Trophoblast cell (in vitro differentiated cells and primary cell): ENCODE data around the gene CEPT1.
A peak's percentile ranks its signal among the peaks of the same experiment; 100 is the strongest.

Source experiments
- DNase-seq, 2 donors: peaks; one replicate each; pipeline ENCODE4 v3.0.0-alpha.2; 2016
- H2AFZ ChIP-seq: 2 replicates; pipeline ENCODE4 v1.6.1; 2013; ENCODE audit warnings: low read length, moderate library complexity, mild to moderate bottlenecking; ENCODE audit not compliant: insufficient read depth, poor library complexity
- H2AK5ac ChIP-seq: 2 replicates; pipeline ENCODE4 v1.6.1; 2013; ENCODE audit warnings: mild to moderate bottlenecking, low read length
- H2BK120ac ChIP-seq: 2 replicates; pipeline ENCODE4 v1.6.1; 2013; ENCODE audit warnings: low read length, mild to moderate bottlenecking, moderate library complexity; ENCODE audit not compliant: insufficient read depth, poor library complexity
- H2BK12ac ChIP-seq: 2 replicates; pipeline ENCODE4 v1.6.1; 2013; ENCODE audit warnings: mild to moderate bottlenecking, low read length, moderate library complexity
- H2BK5ac ChIP-seq: 2 replicates; pipeline ENCODE4 v1.6.1; 2013; ENCODE audit warnings: low read length, low read depth, moderate library complexity, mild to moderate bottlenecking; ENCODE audit not compliant: poor library complexity
- H3K14ac ChIP-seq: 2 replicates; pipeline ENCODE4 v1.6.1; 2013; ENCODE audit warnings: mild to moderate bottlenecking, low read length
- H3K18ac ChIP-seq: 2 replicates; pipeline ENCODE4 v1.6.1; 2013; ENCODE audit warnings: mild to moderate bottlenecking, low read length
- H3K23ac ChIP-seq: 2 replicates; pipeline ENCODE4 v1.6.1; 2013; ENCODE audit warnings: low read length
- H3K27ac ChIP-seq: 2 replicates; pipeline ENCODE4 v1.5.1; 2013; ENCODE audit warnings: low read depth, mild to moderate bottlenecking, inconsistent platforms, low read length, moderate library complexity
- H3K27me3 ChIP-seq: 2 replicates; pipeline ENCODE4 v1.6.1; 2013; ENCODE audit warnings: inconsistent platforms, mild to moderate bottlenecking, low read length, moderate library complexity; ENCODE audit not compliant: insufficient read depth
- H3K36me3 ChIP-seq, 2 experiments: 1 replicate in 1 of 2; 2 replicates in 1 of 2; pipeline ENCODE4 v1.6.1; 2013; ENCODE audit warnings: low read length in 2 of 2, mild to moderate bottlenecking in 2 of 2, moderate library complexity in 1 of 2; ENCODE audit not compliant: insufficient read depth in 2 of 2, control insufficient read depth in 1 of 2
- H3K4ac ChIP-seq: 2 replicates; pipeline ENCODE4 v1.6.1; 2013; ENCODE audit warnings: low read depth, mild to moderate bottlenecking, low read length, moderate library complexity
- H3K4me1 ChIP-seq, 2 experiments: 1 replicate in 1 of 2; 2 replicates in 1 of 2; pipeline ENCODE4 v1.6.1; 2013; ENCODE audit warnings: low read length in 2 of 2, mild to moderate bottlenecking in 2 of 2, moderate library complexity in 1 of 2; ENCODE audit not compliant: insufficient read depth in 2 of 2, control insufficient read depth in 1 of 2
- H3K4me2 ChIP-seq: 2 replicates; pipeline ENCODE4 v1.6.1; 2013; ENCODE audit warnings: inconsistent platforms, mild to moderate bottlenecking, low read length, moderate library complexity
- H3K4me3 ChIP-seq: 2 replicates; pipeline ENCODE4 v1.5.1; 2013; ENCODE audit warnings: mild to moderate bottlenecking, low read depth, low read length, inconsistent platforms
- H3K79me1 ChIP-seq: one replicate; pipeline ENCODE4 v1.6.1; 2013; ENCODE audit warnings: low read length
- H3K79me2 ChIP-seq: 2 replicates; pipeline ENCODE4 v1.6.1; 2013; ENCODE audit warnings: low read length, mild to moderate bottlenecking; ENCODE audit not compliant: control insufficient read depth, insufficient read depth, poor library complexity
- H3K9ac ChIP-seq: 2 replicates; pipeline ENCODE4 v1.6.1; 2013; ENCODE audit warnings: mild to moderate bottlenecking, low read length
- H3K9me3 ChIP-seq: 2 replicates; pipeline ENCODE4 v1.6.1; 2013; ENCODE audit warnings: low read depth, mild to moderate bottlenecking, control low read depth, inconsistent platforms, low read length; ENCODE audit not compliant: insufficient read depth
- H4K12ac ChIP-seq: 2 replicates; pipeline ENCODE4 v1.6.1; 2013; ENCODE audit warnings: low read depth, mild to moderate bottlenecking, low read length, moderate library complexity
- H4K8ac ChIP-seq: 2 replicates; pipeline ENCODE4 v1.6.1; 2013; ENCODE audit warnings: low read depth, mild to moderate bottlenecking, low read length, moderate library complexity
- H4K91ac ChIP-seq: one replicate; pipeline ENCODE4 v1.6.1; 2013; ENCODE audit warnings: low read depth, mild to moderate bottlenecking, low read length, moderate library complexity
- WGBS: extraction: QIAGEN DNeasy Blood & Tissue Kit; methylation state at CpG from one replicate; pipeline ENCODE4 v1.1.7; 2013; ENCODE audit warnings: missing lambda C conversion rate; ENCODE audit not compliant: insufficient read length, insufficient coverage; ENCODE audit errors: extremely low coverage; 5-methylcytosine and 5-hydroxymethylcytosine counted together

The CEPT1 gene

GRCh38 chr1:111221276-111221632 is 81.2 kb downstream of the CEPT1 start:
- Histone ChIP-seq H3K27ac (no peak overlapping the region), H2BK5ac (peak overlapping the region; percentile 44), H2AFZ (no peak overlapping the region), H4K12ac (no peak overlapping the region), H3K9me3 (no peaks in the 10 kb centered on the region), H3K36me3 (no peaks in the 10 kb centered on the region), H3K27me3 (no peaks in the 10 kb centered on the region), H3K9ac (no peak overlapping the region), H3K4me2 (no peak overlapping the region), H3K4me3 (no peak overlapping the region), H3K4ac (no peak overlapping the region), H3K79me2 (peaks cover 2% of the 10 kb centered on the region), H4K8ac (peak overlapping the region; percentile 64), H2BK12ac (peak overlapping the region; percentile 85), H3K23ac (no peak overlapping the region), H4K91ac (peak overlapping the region; percentile 86), H3K18ac (no peak overlapping the region), H2AK5ac (no peak overlapping the region), H3K79me1 (peaks cover 26% of the 10 kb centered on the region), H2BK120ac (peak overlapping the region; percentile 28), H3K4me1 (peaks cover 8 to 19% of the 10 kb centered on the region in 2 experiments), H3K14ac (peak overlapping the region; percentile 64)
- DNase-seq = no peak
- no CpG with 5 or more reads among the region's 2 CpGs for WGBS

GRCh38 chr1:111221633-111222291 is 81.7 kb downstream of the CEPT1 start:
- peak overlapping the region; percentile 46 for H4K12ac ChIP-seq
- H2AFZ ChIP-seq = no peak overlapping the region
- peak overlapping the region; percentile 90 for H2BK120ac ChIP-seq
- no peak for DNase-seq
- H2BK12ac ChIP-seq = peak overlapping the region; percentile 89
- H3K14ac ChIP-seq = peak overlapping the region; percentile 53
- H3K4me3 ChIP-seq = no peak overlapping the region
- H3K27ac ChIP-seq = peak overlapping the region; percentile 54
- H4K8ac ChIP-seq = peak overlapping the region; percentile 64
- H3K9ac ChIP-seq = no peak overlapping the region
- H3K36me3 ChIP-seq = no peaks in the 10 kb centered on the region
- peak overlapping the region; percentile 88 for H4K91ac ChIP-seq
- no peak overlapping the region for H3K18ac ChIP-seq
- H3K4me2 ChIP-seq = no peak overlapping the region
- H2AK5ac ChIP-seq = peak overlapping the region; percentile 74
- no peak overlapping the region for H3K23ac ChIP-seq
- peaks cover 24% of the 10 kb centered on the region for H3K79me1 ChIP-seq
- H3K4me1 ChIP-seq = peaks cover 8 to 17% of the 10 kb centered on the region in 2 experiments
- H3K79me2 ChIP-seq = peaks cover 2% of the 10 kb centered on the region
- H2BK5ac ChIP-seq = peak overlapping the region; percentile 44
- no peaks in the 10 kb centered on the region for H3K27me3 ChIP-seq
- H3K9me3 ChIP-seq = no peaks in the 10 kb centered on the region
- peak overlapping the region; percentile 47 for H3K4ac ChIP-seq
- WGBS = no CpG with 5 or more reads among the region's 5 CpGs

- H3K36me3 ChIP-seq = no peaks in the 10 kb centered on the region
- H3K79me1 ChIP-seq = peaks cover 26% of the 10 kb centered on the region
- peak overlapping the region; percentile 89 for H2BK12ac ChIP-seq
- H2BK120ac ChIP-seq = peak overlapping the region; percentile 90
- H3K4me2 ChIP-seq = no peak overlapping the region
- no peak overlapping the region for H3K4ac ChIP-seq
- no CpG with 5 or more reads among the region's 10 CpGs for WGBS
- no peak overlapping the region for H3K4me3 ChIP-seq
- H3K9me3 ChIP-seq = no peaks in the 10 kb centered on the region
- peak; percentile 78 to 89 for DNase-seq
- peaks cover 8 to 17% of the 10 kb centered on the region in 2 experiments for H3K4me1 ChIP-seq
- H2BK5ac ChIP-seq = peak overlapping the region; percentile 14
- peaks cover 2% of the 10 kb centered on the region for H3K79me2 ChIP-seq
- H2AK5ac ChIP-seq = peak overlapping the region; percentile 55
- no peak overlapping the region for H3K9ac ChIP-seq
- H3K18ac ChIP-seq = peak overlapping the region; percentile 1
- H4K8ac ChIP-seq = peak overlapping the region; percentile 24
- peak overlapping the region; percentile 36 for H4K12ac ChIP-seq
- H3K23ac ChIP-seq = no peak overlapping the region
- peak overlapping the region; percentile 35 for H2AFZ ChIP-seq
- H3K27ac ChIP-seq = peak overlapping the region; percentile 23
- peak overlapping the region; percentile 88 for H4K91ac ChIP-seq
- no peaks in the 10 kb centered on the region for H3K27me3 ChIP-seq
- peak overlapping the region; percentile 12 for H3K14ac ChIP-seq
These were observed 82.5 kb downstream of the CEPT1 start for GRCh38 chr1:111222308-111223125.

GRCh38 chr1:111223126-111223685 is 83.2 kb downstream of the CEPT1 start:
- peaks cover 8 to 23% of the 10 kb centered on the region in 2 experiments for H3K4me1 ChIP-seq
- peak overlapping the region; percentile 65 for H4K8ac ChIP-seq
- no peaks in the 10 kb centered on the region for H3K27me3 ChIP-seq
- H3K27ac ChIP-seq = no peak overlapping the region
- H3K18ac ChIP-seq = peak overlapping the region; percentile 82
- H2BK120ac ChIP-seq = peak overlapping the region; percentile 85
- peak overlapping the region; percentile 85 for H4K91ac ChIP-seq
- H2AFZ ChIP-seq = no peak overlapping the region
- H3K79me2 ChIP-seq = peaks cover 2% of the 10 kb centered on the region
- H3K79me1 ChIP-seq = peaks cover 27% of the 10 kb centered on the region
- H3K14ac ChIP-seq = peak overlapping the region; percentile 75
- no peak overlapping the region for H3K9ac ChIP-seq
- H3K4me3 ChIP-seq = no peak overlapping the region
- no peaks in the 10 kb centered on the region for H3K9me3 ChIP-seq
- H4K12ac ChIP-seq = peak overlapping the region; percentile 60
- no peaks in the 10 kb centered on the region for H3K36me3 ChIP-seq
- no peak overlapping the region for H3K4me2 ChIP-seq
- H2BK12ac ChIP-seq = peak overlapping the region; percentile 95
- peak overlapping the region; percentile 35 for H2BK5ac ChIP-seq
- peak overlapping the region; percentile 76 for H2AK5ac ChIP-seq
- H3K23ac ChIP-seq = no peak overlapping the region
- peak overlapping the region; percentile 64 for H3K4ac ChIP-seq
- DNase-seq = no peak
- WGBS = no CpG with 5 or more reads among the region's 6 CpGs
